SK-N-SH treated with all-trans-retinoic acid at 6 μM for 48 hours (cell line): ENCODE results near the gene SLC7A5.

Experiments
- ATAC-seq: fragments of 200-7000 bp; cut with Tn5 transposase; 3 replicates; pipeline ENCODE4 v1.9.1; 2020; ENCODE audit warnings: mild to moderate bottlenecking, moderate library complexity
- ARNTL ChIP-seq: fragments of 450-650 bp; formaldehyde crosslinking; IDR thresholded peaks from 2 replicates; pipeline ENCODE4 v1.5.0; 2020; ENCODE audit warnings: low read depth, mild to moderate bottlenecking, moderate library complexity, borderline replicate concordance
- CSDC2 ChIP-seq: fragments of 250-450 bp; sonication (Bioruptor Pico); IDR thresholded peaks from 2 replicates; pipeline ENCODE4 v1.5.0; 2020; ENCODE audit warnings: mild to moderate bottlenecking, moderate library complexity
- GLIS3 ChIP-seq: fragments of 250-450 bp; sonication (Bioruptor Pico); IDR thresholded peaks from 2 replicates; pipeline ENCODE4 v1.5.0; 2020; ENCODE audit warnings: mild to moderate bottlenecking, moderate library complexity
- ISL1 ChIP-seq: fragments of 250-450 bp; sonication (Bioruptor Pico); IDR thresholded peaks from 2 replicates; pipeline ENCODE4 v2.1.2; 2022; ENCODE audit warnings: mild to moderate bottlenecking, moderate library complexity
- OSR1 ChIP-seq: fragments of 250-450 bp; sonication (Bioruptor Pico); IDR thresholded peaks from 2 replicates; pipeline ENCODE4 v1.8.0; 2022; ENCODE audit warnings: moderate library complexity, mild to moderate bottlenecking, inconsistent platforms
- RARB ChIP-seq: fragments of 250-450 bp; sonication (Bioruptor Pico); IDR thresholded peaks from 2 replicates; pipeline ENCODE4 v1.8.0; 2021; ENCODE audit warnings: mild to moderate bottlenecking, moderate library complexity
- SNAI2 ChIP-seq: fragments of 250-450 bp; sonication (Bioruptor Pico); IDR thresholded peaks from 2 replicates; pipeline ENCODE4 v1.5.0; 2020; ENCODE audit warnings: mild to moderate bottlenecking, moderate library complexity
- TCF4 ChIP-seq: fragments of 250-450 bp; sonication (Bioruptor Pico); IDR thresholded peaks from 2 replicates; pipeline ENCODE4 v1.8.0; 2021; ENCODE audit warnings: mild to moderate bottlenecking, moderate library complexity, borderline replicate concordance
- ZC3H10 ChIP-seq: fragments of 250-450 bp; sonication (Bioruptor Pico); IDR thresholded peaks from 2 replicates; pipeline ENCODE4 v1.5.1; 2021; ENCODE audit warnings: mild to moderate bottlenecking, moderate library complexity
- ZFP3 ChIP-seq: fragments of 250-450 bp; sonication (Bioruptor Pico); IDR thresholded peaks from 2 replicates; pipeline ENCODE4 v1.5.0; 2020; ENCODE audit warnings: mild to moderate bottlenecking, moderate library complexity
- ZFP30 ChIP-seq: fragments of 450-650 bp; formaldehyde crosslinking; IDR thresholded peaks from 2 replicates; pipeline ENCODE4 v1.5.0; 2022; ENCODE audit warnings: mild to moderate bottlenecking, moderate library complexity
- ZNF565 ChIP-seq: fragments of 450-650 bp; formaldehyde crosslinking; conservative IDR thresholded peaks from 2 replicates; pipeline ENCODE4 v1.5.0; 2020; ENCODE audit warnings: low read depth, mild to moderate bottlenecking, moderate library complexity
- ZNF70 ChIP-seq: fragments of 450-650 bp; formaldehyde crosslinking; IDR thresholded peaks from 2 replicates; pipeline ENCODE4 v1.5.0; 2020; ENCODE audit warnings: mild to moderate bottlenecking, moderate library complexity
- TF ChIP-seq, protein P1 (sequence below): fragments of 250-450 bp; sonication (Bioruptor Pico); IDR thresholded peaks from 2 replicates; pipeline ENCODE4 v1.8.0; 2020; ENCODE audit warnings: mild to moderate bottlenecking, moderate library complexity, borderline replicate concordance
- TF ChIP-seq, protein P2 (sequence below): fragments of 250-450 bp; sonication (Bioruptor Pico); IDR thresholded peaks from 2 replicates; pipeline ENCODE4 v1.8.0; 2021; ENCODE audit warnings: low read depth, mild to moderate bottlenecking, moderate library complexity, borderline replicate concordance
- TF ChIP-seq, protein P3 (sequence below): fragments of 250-450 bp; sonication (Bioruptor Pico); IDR thresholded peaks from 2 replicates; pipeline ENCODE4 v1.5.1; 2020; ENCODE audit warnings: low read depth, mild to moderate bottlenecking, moderate library complexity
- TF ChIP-seq, protein P4 (sequence below): fragments of 250-450 bp; sonication (Bioruptor Pico); IDR thresholded peaks from 2 replicates; pipeline ENCODE4 v1.5.0; 2020; ENCODE audit warnings: mild to moderate bottlenecking, moderate library complexity
- TF ChIP-seq, protein P5 (sequence below): fragments of 250-450 bp; sonication (Bioruptor Pico); IDR thresholded peaks from 2 replicates; pipeline ENCODE4 v1.5.1; 2021; ENCODE audit warnings: mild to moderate bottlenecking, moderate library complexity

The SLC7A5 gene

DNA sequence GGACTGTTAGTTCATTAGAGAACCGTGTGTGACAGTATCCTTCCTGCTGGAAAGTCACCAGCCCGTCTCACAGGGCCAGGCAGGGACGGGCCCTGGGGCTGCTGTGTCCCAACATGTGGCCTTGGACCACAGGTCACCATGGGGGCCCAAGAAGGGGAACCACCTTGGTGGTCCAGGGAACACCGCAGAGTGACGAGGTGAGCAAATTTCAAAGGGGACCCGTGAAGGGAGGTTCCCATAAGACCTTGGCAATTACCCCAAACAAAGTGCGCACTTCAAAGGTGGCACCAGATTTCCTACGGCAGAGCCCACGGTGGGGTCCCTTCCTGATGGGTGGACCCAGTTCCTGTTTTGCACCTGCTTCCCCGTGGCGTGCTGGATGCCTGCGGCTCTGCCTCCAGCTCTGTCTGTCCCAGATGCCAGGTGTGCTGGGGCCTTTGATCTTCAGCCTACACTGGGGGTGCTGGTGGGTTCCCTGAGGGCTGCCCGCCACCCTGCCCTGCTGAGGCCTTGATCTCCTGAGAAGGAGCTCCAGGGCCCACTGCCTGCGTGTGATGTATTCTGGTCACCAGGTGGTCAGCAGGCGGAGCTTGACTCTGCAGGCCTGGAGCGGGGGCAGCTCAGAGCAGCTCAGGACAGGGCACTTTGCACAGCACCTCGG is 27.0 kb downstream of the SLC7A5 start (continued):
- TF ChIP-seq, protein P1, sequence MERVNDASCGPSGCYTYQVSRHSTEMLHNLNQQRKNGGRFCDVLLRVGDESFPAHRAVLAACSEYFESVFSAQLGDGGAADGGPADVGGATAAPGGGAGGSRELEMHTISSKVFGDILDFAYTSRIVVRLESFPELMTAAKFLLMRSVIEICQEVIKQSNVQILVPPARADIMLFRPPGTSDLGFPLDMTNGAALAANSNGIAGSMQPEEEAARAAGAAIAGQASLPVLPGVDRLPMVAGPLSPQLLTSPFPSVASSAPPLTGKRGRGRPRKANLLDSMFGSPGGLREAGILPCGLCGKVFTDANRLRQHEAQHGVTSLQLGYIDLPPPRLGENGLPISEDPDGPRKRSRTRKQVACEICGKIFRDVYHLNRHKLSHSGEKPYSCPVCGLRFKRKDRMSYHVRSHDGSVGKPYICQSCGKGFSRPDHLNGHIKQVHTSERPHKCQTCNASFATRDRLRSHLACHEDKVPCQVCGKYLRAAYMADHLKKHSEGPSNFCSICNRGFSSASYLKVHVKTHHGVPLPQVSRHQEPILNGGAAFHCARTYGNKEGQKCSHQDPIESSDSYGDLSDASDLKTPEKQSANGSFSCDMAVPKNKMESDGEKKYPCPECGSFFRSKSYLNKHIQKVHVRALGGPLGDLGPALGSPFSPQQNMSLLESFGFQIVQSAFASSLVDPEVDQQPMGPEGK (CRISPR knock-in tag), result no peak

DNA sequence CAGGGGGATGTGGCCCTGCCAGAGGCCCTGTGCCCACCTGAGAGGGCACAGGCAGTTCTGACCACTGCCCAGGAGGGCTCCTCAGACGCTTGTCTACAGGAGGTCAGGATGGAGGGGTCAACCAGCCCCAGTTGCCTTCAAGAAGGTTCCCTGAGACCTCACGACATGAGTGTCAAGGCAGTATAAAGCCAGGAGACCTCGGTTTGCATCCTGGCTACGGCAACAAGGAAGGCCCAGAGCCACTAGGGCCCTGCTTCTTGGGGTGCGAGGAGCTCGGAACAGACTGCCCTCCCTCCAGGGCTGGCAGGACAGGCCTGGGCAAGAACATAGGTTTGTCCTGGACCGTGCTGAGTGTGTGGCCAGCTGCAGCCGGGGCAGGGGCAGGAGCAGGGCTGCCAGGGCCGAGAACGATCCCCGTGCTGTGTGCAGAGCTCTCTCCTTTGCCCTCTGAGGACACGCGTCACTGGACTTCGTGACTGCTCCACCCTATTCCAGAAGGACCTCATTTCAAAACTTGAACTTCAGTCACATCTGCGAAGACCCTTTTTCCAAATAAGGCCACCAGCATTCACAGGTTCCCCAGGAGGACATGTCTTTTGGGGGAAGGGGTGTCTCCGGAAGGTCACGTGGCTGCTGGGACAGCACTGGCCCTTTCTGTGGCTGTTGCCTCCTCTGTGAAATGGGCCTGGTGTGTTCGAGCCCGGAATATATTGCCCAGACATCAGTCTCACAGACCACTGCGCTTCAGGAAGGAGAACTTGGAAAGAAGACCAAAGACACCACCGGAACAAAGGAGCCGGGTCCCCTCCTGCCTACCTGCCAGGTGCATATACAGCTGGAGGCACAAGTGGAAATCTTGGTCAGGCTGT is 27.7 kb downstream of the SLC7A5 start:
- ATAC-seq, result no peak
- TF ChIP-seq ZNF70 (CRISPR knock-in tag) (no peak), GLIS3 (no peak), CSDC2 (no peak), ZFP30 (CRISPR knock-in tag) (no peak), RARB (no peak), ARNTL (CRISPR knock-in tag) (no peak), TCF4 (CRISPR knock-in tag) (no peak), ZFP3 (CRISPR knock-in tag) (no peak)
- TF ChIP-seq, protein P2, sequence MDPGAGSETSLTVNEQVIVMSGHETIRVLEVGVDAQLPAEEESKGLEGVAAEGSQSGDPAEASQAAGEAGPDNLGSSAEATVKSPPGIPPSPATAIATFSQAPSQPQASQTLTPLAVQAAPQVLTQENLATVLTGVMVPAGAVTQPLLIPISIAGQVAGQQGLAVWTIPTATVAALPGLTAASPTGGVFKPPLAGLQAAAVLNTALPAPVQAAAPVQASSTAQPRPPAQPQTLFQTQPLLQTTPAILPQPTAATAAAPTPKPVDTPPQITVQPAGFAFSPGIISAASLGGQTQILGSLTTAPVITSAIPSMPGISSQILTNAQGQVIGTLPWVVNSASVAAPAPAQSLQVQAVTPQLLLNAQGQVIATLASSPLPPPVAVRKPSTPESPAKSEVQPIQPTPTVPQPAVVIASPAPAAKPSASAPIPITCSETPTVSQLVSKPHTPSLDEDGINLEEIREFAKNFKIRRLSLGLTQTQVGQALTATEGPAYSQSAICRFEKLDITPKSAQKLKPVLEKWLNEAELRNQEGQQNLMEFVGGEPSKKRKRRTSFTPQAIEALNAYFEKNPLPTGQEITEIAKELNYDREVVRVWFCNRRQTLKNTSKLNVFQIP (CRISPR knock-in tag), result no peak

DNA sequence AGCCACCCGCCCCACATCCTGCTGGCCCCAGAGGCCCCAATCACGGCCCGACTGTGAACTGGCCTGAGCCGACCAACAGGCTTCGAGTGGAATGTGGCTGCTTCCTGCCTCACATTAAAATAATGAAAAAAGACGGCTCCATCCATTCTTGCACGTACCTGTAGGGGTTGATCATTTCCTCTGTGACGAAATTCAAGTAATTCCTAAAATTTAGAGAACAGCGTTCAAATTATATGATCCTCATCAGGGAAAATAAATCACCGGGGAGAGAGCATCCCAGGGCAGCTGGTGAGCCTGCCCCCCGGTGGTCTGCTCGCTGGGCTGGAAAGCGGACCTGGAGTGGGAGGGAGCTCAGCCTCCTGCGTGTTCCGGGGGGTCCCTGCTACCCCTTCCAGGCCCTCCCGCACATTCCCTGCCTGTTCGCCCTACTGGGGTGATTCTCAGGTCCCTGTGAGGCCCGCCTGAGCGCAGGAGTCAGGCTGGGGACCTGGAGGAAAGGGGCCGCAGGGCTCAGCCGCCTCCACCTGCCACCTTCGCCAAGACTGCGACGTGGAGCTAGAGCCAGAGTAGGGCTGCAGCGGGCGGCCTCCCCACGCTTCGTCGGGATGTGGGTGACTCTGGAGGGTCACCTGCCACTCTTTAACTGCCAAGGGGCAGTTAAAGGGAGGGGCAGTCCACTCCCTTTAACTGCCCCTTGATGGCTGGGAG is 28.9 kb downstream of the SLC7A5 start:
- TF ChIP-seq, protein P3, sequence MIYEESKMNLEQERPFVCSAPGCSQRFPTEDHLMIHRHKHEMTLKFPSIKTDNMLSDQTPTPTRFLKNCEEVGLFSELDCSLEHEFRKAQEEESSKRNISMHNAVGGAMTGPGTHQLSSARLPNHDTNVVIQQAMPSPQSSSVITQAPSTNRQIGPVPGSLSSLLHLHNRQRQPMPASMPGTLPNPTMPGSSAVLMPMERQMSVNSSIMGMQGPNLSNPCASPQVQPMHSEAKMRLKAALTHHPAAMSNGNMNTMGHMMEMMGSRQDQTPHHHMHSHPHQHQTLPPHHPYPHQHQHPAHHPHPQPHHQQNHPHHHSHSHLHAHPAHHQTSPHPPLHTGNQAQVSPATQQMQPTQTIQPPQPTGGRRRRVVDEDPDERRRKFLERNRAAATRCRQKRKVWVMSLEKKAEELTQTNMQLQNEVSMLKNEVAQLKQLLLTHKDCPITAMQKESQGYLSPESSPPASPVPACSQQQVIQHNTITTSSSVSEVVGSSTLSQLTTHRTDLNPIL (CRISPR knock-in tag), result no peak
- TF ChIP-seq ISL1, result no peak
- TF ChIP-seq ZC3H10 (CRISPR knock-in tag), result no peak
- TF ChIP-seq CSDC2, result no peak
- TF ChIP-seq OSR1, result no peak
- TF ChIP-seq, protein P1 (CRISPR knock-in tag), result no peak
- TF ChIP-seq ZFP3 (CRISPR knock-in tag), result no peak
- TF ChIP-seq, protein P4, sequence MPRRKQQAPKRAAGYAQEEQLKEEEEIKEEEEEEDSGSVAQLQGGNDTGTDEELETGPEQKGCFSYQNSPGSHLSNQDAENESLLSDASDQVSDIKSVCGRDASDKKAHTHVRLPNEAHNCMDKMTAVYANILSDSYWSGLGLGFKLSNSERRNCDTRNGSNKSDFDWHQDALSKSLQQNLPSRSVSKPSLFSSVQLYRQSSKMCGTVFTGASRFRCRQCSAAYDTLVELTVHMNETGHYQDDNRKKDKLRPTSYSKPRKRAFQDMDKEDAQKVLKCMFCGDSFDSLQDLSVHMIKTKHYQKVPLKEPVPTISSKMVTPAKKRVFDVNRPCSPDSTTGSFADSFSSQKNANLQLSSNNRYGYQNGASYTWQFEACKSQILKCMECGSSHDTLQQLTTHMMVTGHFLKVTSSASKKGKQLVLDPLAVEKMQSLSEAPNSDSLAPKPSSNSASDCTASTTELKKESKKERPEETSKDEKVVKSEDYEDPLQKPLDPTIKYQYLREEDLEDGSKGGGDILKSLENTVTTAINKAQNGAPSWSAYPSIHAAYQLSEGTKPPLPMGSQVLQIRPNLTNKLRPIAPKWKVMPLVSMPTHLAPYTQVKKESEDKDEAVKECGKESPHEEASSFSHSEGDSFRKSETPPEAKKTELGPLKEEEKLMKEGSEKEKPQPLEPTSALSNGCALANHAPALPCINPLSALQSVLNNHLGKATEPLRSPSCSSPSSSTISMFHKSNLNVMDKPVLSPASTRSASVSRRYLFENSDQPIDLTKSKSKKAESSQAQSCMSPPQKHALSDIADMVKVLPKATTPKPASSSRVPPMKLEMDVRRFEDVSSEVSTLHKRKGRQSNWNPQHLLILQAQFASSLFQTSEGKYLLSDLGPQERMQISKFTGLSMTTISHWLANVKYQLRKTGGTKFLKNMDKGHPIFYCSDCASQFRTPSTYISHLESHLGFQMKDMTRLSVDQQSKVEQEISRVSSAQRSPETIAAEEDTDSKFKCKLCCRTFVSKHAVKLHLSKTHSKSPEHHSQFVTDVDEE (CRISPR knock-in tag), result no peak
- TF ChIP-seq, protein P5, sequence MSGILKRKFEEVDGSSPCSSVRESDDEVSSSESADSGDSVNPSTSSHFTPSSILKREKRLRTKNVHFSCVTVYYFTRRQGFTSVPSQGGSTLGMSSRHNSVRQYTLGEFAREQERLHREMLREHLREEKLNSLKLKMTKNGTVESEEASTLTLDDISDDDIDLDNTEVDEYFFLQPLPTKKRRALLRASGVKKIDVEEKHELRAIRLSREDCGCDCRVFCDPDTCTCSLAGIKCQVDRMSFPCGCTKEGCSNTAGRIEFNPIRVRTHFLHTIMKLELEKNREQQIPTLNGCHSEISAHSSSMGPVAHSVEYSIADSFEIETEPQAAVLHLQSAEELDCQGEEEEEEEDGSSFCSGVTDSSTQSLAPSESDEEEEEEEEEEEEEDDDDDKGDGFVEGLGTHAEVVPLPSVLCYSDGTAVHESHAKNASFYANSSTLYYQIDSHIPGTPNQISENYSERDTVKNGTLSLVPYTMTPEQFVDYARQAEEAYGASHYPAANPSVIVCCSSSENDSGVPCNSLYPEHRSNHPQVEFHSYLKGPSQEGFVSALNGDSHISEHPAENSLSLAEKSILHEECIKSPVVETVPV (CRISPR knock-in tag), result no peak
- TF ChIP-seq SNAI2 (CRISPR knock-in tag), result no peak
- no peak for TF ChIP-seq ZNF565 (CRISPR knock-in tag)
- no peak for ATAC-seq
